Colon (tissue), 2 donors: ENCODE results near the gene KRTAP24-1.

Source experiments
- FAIRE-seq: peaks from 2 replicates; lab custom pipeline; 2012; peaks lifted over from hg19 to GRCh38; lab: Jason Lieb, UNC
- donor health status: control.
- donor health status: control.

The KRTAP24-1 gene, protein sequence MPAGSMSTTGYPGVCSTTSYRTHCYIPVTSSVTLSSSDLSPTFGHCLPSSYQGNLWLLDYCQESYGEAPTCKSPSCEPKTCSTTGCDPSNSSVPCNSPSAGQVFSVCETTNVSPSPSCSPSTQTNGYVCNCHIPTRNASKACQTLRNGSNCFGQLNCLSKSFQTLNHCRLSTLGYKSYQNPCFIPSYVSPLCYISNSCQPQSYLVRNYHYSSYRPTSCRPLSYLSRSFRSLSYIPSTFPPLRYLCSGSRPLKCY

GRCh38 chr21:30282850-30283249, at the start of gene KRTAP24-1:
Gene KRTAP24-1 (minus strand): TSS chr21:30282950. CDS start chr21:30282932, 18 bp downstream.
- no peak for FAIRE-seq

DNA sequence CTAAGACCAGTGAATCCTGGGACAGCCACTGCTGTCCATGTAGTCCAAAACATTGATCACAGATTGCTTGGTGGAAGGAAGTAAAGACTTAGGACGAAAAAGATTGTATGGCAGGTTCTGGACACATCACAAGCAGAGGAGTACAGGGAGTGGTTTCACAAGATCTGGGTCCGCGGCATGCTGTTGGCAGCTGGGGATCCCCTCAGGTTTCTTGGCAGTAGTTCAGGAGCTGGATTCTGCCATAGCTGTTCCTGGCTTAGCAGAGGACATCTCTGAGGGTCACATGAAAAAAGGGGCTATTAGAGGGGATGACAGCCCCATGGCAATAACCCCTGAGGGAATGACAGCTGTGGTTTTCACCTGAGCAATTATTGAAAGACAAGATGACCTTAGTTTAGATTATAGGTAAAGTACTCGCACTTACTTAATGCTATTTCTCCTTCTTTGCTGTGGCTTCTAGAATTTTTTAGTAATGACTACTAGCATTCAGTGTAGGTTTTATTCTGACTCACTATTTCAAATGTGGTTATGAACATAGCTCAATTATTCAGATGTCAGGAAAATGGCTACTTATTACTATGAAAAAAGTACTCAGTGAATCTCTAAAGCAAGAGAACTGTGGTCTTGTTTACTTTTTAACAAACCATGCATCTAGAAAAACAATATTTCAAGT, 46.6 kb upstream of the KRTAP24-1 start:
- no peak for FAIRE-seq

GRCh38 chr21:30326390-30326789, 43.6 kb upstream of the KRTAP24-1 start:
- no peak for FAIRE-seq

GRCh38 chr21:30320215-30320614, 37.5 kb upstream of the KRTAP24-1 start, which contains the start of gene KRTAP26-1:
Gene KRTAP26-1 (minus strand): TSS chr21:30320315. CDS start chr21:30320035, 280 bp downstream.
- no peak for FAIRE-seq

DNA sequence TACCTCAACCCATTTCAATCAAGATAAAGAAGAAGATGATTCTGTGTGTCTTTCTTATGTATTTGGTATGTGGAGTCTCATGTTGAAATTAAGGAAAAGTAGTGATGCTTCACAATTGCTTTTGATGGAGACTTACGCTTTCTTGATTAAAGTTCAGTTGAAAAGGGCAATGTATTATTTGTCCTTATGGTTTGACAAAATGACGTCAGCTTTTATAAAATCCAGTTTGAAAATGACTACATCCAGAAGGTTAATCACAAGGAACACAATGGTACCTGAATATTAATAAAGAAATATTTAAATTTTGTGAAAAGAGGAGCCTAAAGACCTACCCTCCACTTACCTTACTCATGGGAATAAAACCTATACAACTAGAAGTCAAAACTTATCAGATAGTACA, 33.0 kb upstream of the KRTAP24-1 start:
- no peak for FAIRE-seq

- FAIRE-seq = no peak
These were observed 24.1 kb upstream of the KRTAP24-1 start for GRCh38 chr21:30306884-30307283.

GRCh38 chr21:30305136-30305535, 22.4 kb upstream of the KRTAP24-1 start:
- FAIRE-seq = no peak

GRCh38 chr21:30289215-30289614, 6.5 kb upstream of the KRTAP24-1 start, which contains the start of gene KRTAP25-1:
Gene KRTAP25-1 (minus strand): TSS chr21:30289514. CDS start chr21:30289490, 24 bp downstream.
- FAIRE-seq = no peak

GRCh38 chr21:30271611-30272010, 11.1 kb downstream of the KRTAP24-1 start:
- no peak for FAIRE-seq

GRCh38 chr21:30271156-30271555, 11.6 kb downstream of the KRTAP24-1 start:
- no peak for FAIRE-seq

DNA sequence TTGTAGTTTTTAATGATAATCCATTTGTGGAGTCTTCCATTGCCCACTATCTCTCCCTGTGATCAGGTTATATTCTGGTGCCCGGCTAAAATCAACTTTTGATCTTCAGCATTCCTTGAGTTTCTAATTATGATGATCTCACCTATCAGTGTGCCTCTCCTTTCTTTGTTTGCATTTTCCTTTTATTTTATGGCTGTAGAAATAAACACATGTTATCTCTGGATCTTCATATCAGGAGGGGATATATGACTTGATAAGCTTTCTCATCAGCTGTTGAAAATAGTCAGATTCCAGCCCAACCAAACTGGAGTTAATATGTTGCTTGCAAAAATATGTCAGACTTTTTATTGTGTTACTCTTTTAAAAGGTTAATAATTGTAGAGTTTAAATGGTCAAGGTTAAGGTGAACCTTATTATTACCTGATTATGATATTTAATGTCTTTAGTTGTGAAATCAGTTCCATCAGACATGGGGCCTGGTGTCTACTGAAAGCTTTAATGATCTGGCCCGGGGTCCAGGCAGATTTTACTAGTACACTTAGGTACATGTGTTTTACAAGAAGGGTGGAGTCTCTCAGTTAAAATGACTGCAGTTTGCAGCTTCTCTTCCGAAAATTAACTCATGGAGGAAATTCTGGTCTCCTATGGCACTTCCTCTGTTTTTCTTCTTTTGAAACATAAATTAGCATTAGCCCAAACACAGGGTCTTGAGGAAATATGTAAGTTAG, 12.8 kb downstream of the KRTAP24-1 start:
- FAIRE-seq = no peak

- no peak for FAIRE-seq
These were observed 14.0 kb downstream of the KRTAP24-1 start for GRCh38 chr21:30268608-30269197.

GRCh38 chr21:30257773-30258172, 25.0 kb downstream of the KRTAP24-1 start:
- no peak for FAIRE-seq

DNA sequence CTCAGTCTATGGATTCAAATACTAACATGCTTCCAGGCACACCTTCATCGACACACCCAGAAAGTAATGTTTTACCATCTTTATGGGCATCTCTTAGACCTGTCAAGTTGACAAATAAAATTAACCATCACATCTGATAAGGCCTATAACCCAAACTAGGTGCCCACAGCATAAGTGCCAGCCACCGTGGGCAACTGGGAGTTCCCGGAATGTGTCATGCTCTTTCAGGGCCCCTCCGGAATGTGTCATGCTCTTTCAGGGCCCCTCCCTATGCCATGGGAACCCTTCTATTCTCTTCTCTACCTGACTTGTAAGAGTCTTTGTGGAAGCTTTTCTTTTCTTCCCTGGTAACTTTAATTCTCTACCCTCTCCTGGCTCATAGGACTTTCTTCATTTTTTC, 26.6 kb downstream of the KRTAP24-1 start:
- FAIRE-seq = no peak

DNA sequence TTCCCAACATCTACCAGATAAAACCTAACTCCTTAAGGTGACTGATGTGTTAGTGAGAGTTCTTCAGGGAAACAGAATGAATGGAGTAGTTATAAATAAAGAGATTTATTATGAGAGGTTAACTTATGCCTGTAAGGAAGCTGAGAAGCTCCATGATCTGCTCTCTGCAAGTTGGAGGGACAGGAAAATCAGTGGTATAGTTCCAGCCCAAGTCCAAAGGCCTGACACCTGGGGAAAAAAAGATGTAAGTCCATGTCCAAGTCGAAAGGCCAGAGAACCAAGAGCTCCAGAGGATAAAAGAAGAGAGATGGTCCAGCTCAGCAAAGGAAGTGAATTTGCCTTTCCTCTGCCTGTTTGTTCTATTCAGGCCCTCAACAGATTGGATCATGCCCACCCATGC, 27.1 kb downstream of the KRTAP24-1 start:
- no peak for FAIRE-seq

DNA sequence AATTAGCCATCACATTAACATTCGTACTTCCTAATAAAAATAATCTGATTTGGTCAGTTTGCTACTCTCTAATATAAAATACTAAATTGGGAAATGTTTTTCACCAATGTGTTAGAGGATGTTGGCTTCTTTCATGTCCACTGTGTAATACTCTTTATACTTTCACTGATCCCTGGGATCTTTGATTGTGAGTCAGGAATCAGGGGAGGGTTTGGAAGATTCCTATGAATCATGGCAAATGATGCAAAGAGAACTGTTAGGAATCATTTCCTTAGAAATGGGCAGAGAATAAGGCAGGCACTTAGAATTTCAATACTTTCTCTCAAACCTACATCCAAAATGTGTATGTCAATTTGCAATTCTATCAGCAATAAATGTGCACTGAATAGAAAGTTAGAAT, 31.0 kb downstream of the KRTAP24-1 start:
- FAIRE-seq = no peak

GRCh38 chr21:30249936-30250335, 32.8 kb downstream of the KRTAP24-1 start:
- FAIRE-seq = no peak

- FAIRE-seq = no peak
These were observed 33.9 kb downstream of the KRTAP24-1 start for GRCh38 chr21:30248844-30249243.

DNA sequence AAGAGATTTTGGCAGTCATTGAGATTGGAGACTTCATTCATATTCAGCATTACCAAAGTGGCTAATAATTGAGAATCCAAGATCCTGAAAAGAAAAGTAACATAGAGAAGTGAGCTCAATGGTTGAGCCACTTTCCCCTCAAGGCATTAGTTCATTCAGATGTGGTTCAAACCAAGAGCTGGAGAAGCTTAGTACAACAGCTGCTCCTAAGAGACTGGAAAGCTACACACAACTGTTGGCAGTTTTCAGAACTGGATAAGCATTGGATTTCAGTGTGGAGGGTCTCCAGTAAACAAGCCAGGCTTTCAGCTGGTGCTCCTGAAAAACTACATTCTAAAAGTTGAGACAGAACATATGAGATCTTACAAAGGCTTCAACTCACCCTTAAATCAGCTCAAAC, 37.7 kb downstream of the KRTAP24-1 start:
- no peak for FAIRE-seq

GRCh38 chr21:30243691-30244090, 39.1 kb downstream of the KRTAP24-1 start:
- FAIRE-seq = no peak

GRCh38 chr21:30240661-30241060, 42.1 kb downstream of the KRTAP24-1 start:
- no peak for FAIRE-seq

DNA sequence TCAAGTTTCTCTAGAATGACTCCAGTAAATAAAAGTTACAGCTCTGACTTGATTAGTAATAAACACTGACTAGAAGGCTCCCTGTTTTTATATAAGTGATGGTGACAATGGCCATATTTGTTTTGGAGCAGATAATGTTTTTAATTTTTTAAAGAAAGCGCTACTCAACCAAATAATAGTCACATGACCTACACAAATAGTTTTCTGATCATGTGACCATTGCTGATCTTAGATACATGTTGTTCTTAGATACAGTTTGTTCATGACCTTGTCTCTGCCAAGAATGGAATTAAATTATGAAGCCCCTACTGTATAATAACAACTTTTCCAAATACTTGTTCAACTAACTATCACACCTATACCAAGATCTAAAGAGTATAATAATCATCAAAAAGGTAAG, 44.6 kb downstream of the KRTAP24-1 start:
- no peak for FAIRE-seq

DNA sequence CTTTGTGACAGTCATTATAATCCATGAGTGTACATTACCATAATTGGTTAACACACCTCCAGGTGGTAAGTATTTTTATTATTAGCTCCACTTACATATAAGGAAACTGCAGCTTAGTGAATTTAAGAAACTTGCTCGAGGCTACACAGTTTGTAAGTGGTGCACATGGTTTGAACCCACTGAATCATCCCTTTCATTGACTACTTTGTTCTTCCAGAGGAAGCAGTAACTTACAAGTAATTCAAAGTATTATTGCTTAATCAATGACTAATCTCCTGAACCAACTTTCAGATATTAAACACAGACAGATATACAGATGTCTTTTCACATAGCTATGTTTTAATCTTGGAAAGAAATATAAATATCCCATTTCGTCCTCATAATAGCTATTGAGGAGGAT, 48.1 kb downstream of the KRTAP24-1 start:
- FAIRE-seq = no peak
